Adipocyte (in vitro differentiated cells): ENCODE measurements around the gene TRRAP.

ENCODE experiments used
- DNase-seq: peaks from one replicate; pipeline ENCODE4 v3.0.0-alpha.2; 2015; ENCODE audit warnings: low read depth
- H3K27me3 ChIP-seq: replicated peaks from 2 replicates; pipeline ENCODE4 v1.7.0; 2013; ENCODE audit warnings: mild to moderate bottlenecking, low read length, moderate library complexity; ENCODE audit not compliant: control insufficient read depth, insufficient read depth
- H3K36me3 ChIP-seq: 2 replicates; pipeline ENCODE4 v1.7.0; 2013; ENCODE audit warnings: low read length, mild to moderate bottlenecking, moderate library complexity; ENCODE audit not compliant: control insufficient read depth, insufficient read depth, severe bottlenecking
- H3K4me1 ChIP-seq: 2 replicates; pipeline ENCODE4 v1.7.0; 2013; ENCODE audit warnings: mild to moderate bottlenecking, low read length, moderate library complexity; ENCODE audit not compliant: control insufficient read depth, insufficient read depth
- H3K4me3 ChIP-seq: 2 replicates; pipeline ENCODE4 v1.7.0; 2013; ENCODE audit warnings: mild to moderate bottlenecking, low read length, moderate library complexity
- H3K9ac ChIP-seq: 2 replicates; pipeline ENCODE4 v1.7.0; 2013; ENCODE audit warnings: mild to moderate bottlenecking, low read length, moderate library complexity
- H3K9me3 ChIP-seq: 2 replicates; pipeline ENCODE4 v1.7.0; 2013; ENCODE audit warnings: mild to moderate bottlenecking, low read length, moderate library complexity; ENCODE audit not compliant: control insufficient read depth

The TRRAP gene

DNA sequence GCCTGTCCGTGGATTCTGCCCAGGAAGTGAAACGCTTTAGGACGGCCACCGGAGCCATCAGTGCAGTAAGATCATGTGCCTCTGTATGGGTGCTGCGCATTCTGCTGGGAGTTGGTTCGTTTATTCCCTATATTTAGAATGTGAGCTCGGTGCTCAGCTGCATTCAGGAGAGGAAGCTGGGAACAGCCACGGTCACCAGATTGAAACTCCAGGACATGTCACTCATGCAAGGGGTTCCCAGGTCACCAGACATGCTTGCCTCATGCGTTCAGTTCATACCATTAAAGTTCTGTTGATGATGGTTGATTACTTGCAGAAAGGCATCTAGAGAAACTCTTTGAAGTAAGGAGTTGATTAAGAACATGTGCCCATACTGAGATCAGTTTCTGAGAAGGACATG, 78.1 kb downstream of the TRRAP start:
- Histone ChIP-seq H3K36me3 (peaks cover 100% of the 10 kb centered on the region), H3K27me3 (no peaks in the 10 kb centered on the region), H3K4me3 (no peak overlapping the region), H3K9ac (no peak overlapping the region), H3K9me3 (no peaks in the 10 kb centered on the region), H3K4me1 (no peaks in the 10 kb centered on the region)
- DNase-seq: no peak

DNA sequence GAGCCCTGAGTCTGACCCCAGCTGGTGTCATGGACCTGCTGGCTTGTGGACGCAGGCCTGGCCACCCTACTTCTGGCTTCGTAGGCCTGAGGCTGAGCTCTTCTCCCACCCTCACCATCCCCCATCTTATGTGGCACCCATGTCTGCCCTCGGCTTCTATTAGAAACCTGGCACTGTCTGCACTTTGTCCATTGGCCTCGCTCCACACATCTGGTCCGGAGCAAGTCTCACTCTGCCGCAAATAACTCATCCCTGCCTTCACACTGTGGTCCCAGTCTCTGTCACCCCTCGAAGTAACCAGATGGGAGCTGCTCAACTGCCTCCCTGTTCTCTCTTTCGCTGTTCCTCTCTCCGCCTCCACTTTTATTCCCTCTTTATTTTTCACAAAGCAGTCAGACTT, 78.6 kb downstream of the TRRAP start:
- Histone ChIP-seq H3K4me3 (no peak overlapping the region), H3K27me3 (no peaks in the 10 kb centered on the region), H3K36me3 (peaks cover 100% of the 10 kb centered on the region), H3K9ac (no peak overlapping the region), H3K9me3 (no peaks in the 10 kb centered on the region), H3K4me1 (no peaks in the 10 kb centered on the region)
- DNase-seq: no peak

DNA sequence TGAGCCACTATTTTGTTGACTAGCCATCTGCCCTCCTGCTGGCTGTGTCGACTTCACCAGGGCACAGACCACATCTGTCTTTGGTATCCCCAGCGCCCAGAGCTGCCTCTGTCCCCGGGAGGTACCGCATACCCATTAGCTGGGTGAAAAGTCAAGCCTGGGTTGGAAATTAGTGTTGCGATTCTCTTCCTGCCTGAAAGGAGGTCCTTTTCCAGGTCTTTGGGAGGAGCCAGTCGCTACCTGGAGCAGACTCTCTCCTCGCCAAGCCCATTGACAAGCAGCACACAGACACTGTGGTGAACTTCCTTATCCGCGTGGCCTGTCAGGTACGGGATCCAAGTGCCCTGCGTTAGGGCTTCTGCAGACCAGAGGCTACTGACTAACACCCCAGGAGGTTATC, 79.4 kb downstream of the TRRAP start:
- no peak for DNase-seq
- H3K36me3 ChIP-seq: peaks cover 100% of the 10 kb centered on the region
- no peaks in the 10 kb centered on the region for H3K27me3 ChIP-seq
- H3K9ac ChIP-seq: no peak overlapping the region
- H3K4me1 ChIP-seq: no peaks in the 10 kb centered on the region
- H3K9me3 ChIP-seq: no peaks in the 10 kb centered on the region
- H3K4me3 ChIP-seq: no peak overlapping the region

DNA sequence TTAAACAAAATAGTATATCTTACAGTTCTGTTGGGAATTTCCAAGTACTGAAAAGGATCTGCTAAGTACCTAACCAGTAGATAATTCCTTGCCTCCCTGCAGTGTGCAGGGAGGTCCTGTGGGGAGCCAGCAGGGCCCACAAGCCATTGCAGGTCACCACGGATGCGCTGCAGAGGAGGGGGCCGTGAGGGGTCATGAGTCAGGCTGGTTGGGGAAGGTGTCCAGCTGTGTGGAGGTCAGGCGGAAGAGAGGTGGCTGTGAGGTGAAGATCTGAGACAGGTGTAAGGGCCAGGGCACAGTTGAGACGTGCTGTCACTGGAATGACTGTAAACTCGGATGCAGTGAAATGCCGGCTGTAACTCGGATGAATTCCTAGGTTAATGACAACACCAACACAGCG, 80.6 kb downstream of the TRRAP start:
- no peak overlapping the region for H3K4me3 ChIP-seq
- DNase-seq: no peak
- no peak overlapping the region for H3K9ac ChIP-seq
- no peaks in the 10 kb centered on the region for H3K9me3 ChIP-seq
- H3K36me3 ChIP-seq: peaks cover 97% of the 10 kb centered on the region
- no peaks in the 10 kb centered on the region for H3K4me1 ChIP-seq
- H3K27me3 ChIP-seq: no peaks in the 10 kb centered on the region

DNA sequence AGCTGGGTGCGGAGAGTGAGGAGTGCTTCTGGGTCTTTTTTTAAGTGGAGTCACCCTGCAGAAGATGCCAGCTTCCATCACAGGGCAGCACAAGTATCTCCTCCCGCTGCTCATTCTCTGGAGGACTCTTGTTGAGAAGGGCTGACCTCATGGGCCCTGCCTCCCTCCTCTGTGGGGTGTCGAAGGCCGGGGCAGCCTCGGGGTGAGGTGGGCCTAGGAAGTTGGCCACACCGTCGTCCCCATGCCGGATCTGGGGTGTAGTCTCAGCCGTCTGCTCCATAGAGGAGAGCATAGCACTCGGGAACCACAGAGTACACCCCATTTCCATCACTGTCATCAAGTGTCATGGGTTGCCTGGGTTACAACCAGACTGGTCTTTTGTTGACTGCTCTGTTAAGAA, 85.0 kb downstream of the TRRAP start:
- DNase-seq: no peak
- no peaks in the 10 kb centered on the region for H3K9me3 ChIP-seq

DNA sequence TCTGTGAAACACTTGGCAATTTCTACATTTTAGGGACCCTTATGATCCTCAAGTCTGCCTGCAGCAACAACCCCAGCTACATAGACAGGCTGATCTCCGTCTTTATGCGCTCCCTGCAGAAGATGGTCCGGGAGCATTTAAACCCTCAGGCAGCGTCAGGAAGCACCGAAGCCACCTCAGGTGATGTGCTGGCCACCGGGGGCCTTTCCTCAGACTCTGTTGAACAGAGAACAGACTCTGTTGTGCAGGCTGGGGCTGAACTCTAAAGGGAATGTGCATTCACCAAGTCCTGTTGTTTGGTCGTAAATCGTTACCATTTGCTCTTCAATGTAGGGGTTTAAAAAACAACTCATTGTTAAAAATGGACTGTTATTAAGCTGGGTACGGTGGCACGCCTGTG, 86.3 kb downstream of the TRRAP start:
- no peaks in the 10 kb centered on the region for H3K27me3 ChIP-seq
- H3K4me1 ChIP-seq: no peaks in the 10 kb centered on the region
- H3K9ac ChIP-seq: no peak overlapping the region
- no peak for DNase-seq
- peaks cover 95% of the 10 kb centered on the region for H3K36me3 ChIP-seq
- no peaks in the 10 kb centered on the region for H3K9me3 ChIP-seq
- H3K4me3 ChIP-seq: no peak overlapping the region

More for the DNA sequence above, 85.0 kb downstream of the TRRAP start:
- Histone ChIP-seq H3K4me3 (no peak overlapping the region), H3K4me1 (no peaks in the 10 kb centered on the region), H3K9ac (no peak overlapping the region), H3K27me3 (no peaks in the 10 kb centered on the region), H3K36me3 (peaks cover 97% of the 10 kb centered on the region)

DNA sequence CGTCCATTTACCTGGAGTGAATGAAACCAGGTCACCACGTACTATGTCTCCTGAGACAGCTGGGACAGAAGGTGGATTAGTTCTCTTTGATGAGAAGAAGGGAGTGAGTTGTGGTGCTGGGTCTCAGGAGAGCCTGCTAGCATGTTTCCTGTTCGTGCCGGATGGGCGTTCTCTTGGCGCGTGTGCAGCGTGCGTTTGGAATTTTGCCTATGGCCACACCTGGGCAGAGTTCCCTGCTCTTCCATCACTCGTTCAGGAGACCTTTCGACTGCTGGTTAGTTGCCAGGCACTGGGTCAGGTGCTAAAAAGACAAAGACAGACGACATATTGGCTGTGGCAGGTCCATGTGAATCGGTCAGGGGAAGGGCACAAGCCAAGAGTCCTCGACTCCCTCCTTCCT, 90.3 kb downstream of the TRRAP start:
- H3K9me3 ChIP-seq: no peaks in the 10 kb centered on the region
- H3K9ac ChIP-seq: no peak overlapping the region
- peaks cover 95% of the 10 kb centered on the region for H3K36me3 ChIP-seq
- no peak for DNase-seq
- no peak overlapping the region for H3K4me3 ChIP-seq
- no peaks in the 10 kb centered on the region for H3K4me1 ChIP-seq
- H3K27me3 ChIP-seq: no peaks in the 10 kb centered on the region

DNA sequence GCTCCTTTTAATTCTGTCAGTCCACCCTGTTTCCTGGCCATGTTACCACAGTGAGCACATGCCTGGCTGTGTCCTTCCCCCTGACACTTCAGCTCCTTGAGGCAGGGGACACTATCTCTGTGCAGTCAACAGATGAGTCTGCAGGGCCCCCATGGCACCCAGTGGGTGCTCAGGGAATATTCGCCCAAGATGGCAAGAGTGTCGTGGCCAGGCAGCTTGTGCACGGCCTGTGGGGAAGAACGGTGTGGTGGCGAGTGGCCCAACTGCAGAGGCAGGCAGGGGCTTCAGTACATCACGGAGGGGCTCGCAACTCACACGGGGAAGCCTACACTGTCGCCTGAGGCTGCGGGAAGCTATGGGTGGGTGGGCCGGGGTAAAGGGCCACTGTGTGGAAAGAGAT, 91.1 kb downstream of the TRRAP start:
- H3K27me3 ChIP-seq: no peaks in the 10 kb centered on the region
- H3K4me3 ChIP-seq: no peak overlapping the region
- H3K9ac ChIP-seq: no peak overlapping the region
- no peak for DNase-seq
- H3K9me3 ChIP-seq: no peaks in the 10 kb centered on the region
- H3K4me1 ChIP-seq: no peaks in the 10 kb centered on the region
- peaks cover 98% of the 10 kb centered on the region for H3K36me3 ChIP-seq

DNA sequence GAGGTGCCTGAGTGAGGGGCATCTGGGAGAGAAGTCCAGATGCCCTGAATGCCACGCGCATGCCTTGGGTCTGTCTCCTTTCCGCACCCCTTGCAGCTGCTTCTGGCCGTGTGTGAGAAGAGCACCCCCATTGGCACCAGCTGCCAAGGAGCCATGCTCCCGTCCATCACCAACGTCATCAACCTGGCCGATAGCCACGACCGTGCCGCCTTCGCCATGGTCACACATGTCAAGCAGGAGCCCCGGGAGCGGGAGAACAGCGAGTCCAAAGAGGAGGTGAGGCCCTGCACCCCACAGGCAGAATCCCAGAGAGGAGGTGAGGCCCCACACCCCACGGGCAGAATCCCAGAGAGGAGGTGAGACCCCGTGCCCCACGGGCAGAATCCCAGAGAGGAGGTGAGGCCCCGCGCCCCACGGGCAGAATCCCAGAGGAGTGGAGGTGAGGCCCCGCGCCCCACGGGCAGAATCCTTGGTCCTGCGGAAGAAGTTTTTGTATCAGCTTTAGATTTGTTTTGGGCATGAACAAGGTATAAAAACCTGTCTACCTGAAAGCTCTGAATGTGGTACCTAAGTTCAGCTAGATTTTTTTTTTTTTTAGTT, 91.8 kb downstream of the TRRAP start:
- no peaks in the 10 kb centered on the region for H3K9me3 ChIP-seq
- peaks cover 2% of the 10 kb centered on the region for H3K4me1 ChIP-seq
- no peak for DNase-seq
- no peak overlapping the region for H3K4me3 ChIP-seq
- H3K27me3 ChIP-seq: no peaks in the 10 kb centered on the region
- H3K9ac ChIP-seq: no peak overlapping the region
- H3K36me3 ChIP-seq: peaks cover 96% of the 10 kb centered on the region

DNA sequence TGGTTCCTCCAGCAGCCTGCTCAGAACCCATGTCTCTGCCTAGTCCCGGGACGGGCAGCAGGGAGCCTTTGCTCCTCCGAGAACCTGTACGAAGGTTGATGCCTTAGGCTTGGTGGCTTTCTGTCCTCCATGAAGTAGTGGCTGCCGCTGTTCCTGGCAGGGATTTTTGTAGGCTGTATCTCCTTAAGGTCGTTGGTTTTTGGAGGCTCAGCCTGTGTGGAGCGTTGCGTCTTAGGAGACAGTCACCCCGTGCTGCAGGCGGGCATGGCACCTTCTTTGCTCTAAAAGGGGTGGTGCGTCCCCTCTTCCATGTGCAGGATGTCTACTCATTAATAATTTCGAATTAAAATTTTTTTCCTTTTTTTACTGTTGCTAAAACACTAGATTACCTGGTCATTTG, 92.5 kb downstream of the TRRAP start:
- Histone ChIP-seq H3K27me3 (no peaks in the 10 kb centered on the region), H3K4me1 (peaks cover 7% of the 10 kb centered on the region), H3K9ac (no peak overlapping the region), H3K9me3 (no peaks in the 10 kb centered on the region), H3K36me3 (peaks cover 96% of the 10 kb centered on the region), H3K4me3 (no peak overlapping the region)
- no peak for DNase-seq

DNA sequence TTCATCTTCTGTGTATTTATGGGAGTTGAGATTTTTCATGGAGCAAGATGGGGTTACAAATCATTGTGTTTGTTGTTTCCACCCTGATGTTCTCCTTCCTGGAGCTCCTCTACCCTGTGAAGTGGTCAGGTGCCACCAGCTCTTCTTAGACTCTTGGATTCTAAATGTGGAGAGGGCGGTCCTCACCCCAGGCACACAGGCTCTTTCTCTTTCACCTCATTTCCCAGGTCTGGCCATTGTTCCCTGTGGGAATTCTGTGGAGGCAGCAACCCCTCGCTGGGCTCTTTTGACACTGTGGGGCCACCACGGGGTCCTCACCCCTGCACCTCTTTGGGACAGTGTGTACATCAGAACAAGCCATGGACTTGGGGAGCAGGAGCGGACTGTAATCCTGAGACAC, 95.9 kb downstream of the TRRAP start:
- Histone ChIP-seq H3K4me3 (no peak overlapping the region), H3K9me3 (no peaks in the 10 kb centered on the region), H3K9ac (no peak overlapping the region), H3K36me3 (peaks cover 96% of the 10 kb centered on the region), H3K4me1 (peaks cover 7% of the 10 kb centered on the region), H3K27me3 (no peaks in the 10 kb centered on the region)
- no peak for DNase-seq
